Epithelial cell of proximal tubule (primary cell): ENCODE data around the gene ATP5PO. TPM values are rescaled to one million over a fixed set of nuclear protein-coding genes. Genes with fewer than 3 reads are reported as not detected.

Experiments used
- DNase-seq: peaks from one replicate; pipeline ENCODE4 v3.0.0-alpha.2; 2011; ENCODE audit warnings: low read depth
- H3K4me3 ChIP-seq: 2 replicates; pipeline ENCODE4 v1.5.1; 2011; ENCODE audit warnings: low read depth, mild to moderate bottlenecking, low read length
- total RNA-seq: library from RNA; depleted of rRNA; stranded (reverse); fragments of >200 nt; gene quantifications from 2 replicates; pipeline ENCODE4 v1.2.3, GENCODE V29; 2015
- TF ChIP-seq, protein P1 (sequence below): conservative IDR thresholded peaks from 2 replicates; pipeline ENCODE4 v1.5.1; 2012; ENCODE audit warnings: low read depth, mild to moderate bottlenecking, low read length

The ATP5PO gene
- total RNA-seq, 1 donor from 2014 or later, result 313 TPM

DNA sequence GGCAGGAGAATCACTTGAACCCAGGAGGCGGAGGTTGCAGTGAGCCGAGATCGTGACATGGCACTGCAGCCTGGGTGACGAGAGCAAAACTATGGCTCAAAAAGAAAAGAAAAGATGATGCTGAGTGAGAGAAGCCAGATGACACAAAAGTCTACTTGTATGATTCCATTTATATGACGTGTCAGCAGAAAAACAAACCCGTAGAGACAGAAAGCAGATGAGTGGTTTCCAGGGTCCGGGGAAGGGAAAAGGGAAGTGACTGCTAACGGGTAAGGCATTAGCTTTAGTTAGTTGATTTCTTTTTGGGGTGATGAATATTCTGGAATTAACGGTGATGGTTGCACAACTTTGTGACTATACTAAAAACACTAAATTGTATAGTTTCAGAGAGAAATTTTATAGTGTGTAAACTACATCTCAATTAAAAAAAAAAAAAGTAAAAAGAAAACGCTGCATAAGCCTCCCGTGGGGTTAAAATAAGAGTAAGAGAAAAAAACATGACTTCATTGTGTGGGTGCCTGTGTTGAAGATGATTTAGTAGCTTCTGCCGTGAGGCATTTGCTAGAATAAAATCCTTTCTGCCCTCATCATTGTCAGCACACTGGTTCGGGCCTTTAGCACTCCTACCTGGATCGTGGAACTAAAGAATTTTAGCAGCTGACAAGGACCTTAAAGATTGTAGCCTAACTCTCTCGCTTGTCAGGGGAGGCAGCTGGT lies 24.7 kb upstream of the ATP5PO start:
- H3K4me3 ChIP-seq, result no peak overlapping the region
- TF ChIP-seq, protein P1, sequence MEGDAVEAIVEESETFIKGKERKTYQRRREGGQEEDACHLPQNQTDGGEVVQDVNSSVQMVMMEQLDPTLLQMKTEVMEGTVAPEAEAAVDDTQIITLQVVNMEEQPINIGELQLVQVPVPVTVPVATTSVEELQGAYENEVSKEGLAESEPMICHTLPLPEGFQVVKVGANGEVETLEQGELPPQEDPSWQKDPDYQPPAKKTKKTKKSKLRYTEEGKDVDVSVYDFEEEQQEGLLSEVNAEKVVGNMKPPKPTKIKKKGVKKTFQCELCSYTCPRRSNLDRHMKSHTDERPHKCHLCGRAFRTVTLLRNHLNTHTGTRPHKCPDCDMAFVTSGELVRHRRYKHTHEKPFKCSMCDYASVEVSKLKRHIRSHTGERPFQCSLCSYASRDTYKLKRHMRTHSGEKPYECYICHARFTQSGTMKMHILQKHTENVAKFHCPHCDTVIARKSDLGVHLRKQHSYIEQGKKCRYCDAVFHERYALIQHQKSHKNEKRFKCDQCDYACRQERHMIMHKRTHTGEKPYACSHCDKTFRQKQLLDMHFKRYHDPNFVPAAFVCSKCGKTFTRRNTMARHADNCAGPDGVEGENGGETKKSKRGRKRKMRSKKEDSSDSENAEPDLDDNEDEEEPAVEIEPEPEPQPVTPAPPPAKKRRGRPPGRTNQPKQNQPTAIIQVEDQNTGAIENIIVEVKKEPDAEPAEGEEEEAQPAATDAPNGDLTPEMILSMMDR, result no peak
- DNase-seq, result no peak

DNA sequence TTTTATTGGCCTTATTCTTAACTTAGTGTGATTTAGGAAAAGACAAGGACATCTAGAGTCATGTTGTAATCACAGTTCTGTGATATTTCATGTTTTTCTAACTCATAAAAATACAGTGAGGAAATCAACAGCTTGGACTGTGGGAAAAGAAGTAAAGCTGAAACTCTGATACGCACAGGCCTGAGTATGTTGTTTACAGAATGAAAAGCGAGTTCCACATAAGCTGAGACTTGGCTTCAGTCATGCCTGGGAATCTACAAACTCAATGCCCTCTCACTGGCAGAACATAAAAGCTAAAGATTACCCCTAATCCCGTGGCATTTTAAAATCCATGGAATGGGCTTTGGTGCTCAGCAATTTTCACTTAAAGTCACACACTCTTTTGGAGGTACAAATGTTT lies 23.6 kb upstream of the ATP5PO start:
- no peak for DNase-seq
- TF ChIP-seq, protein P1, result no peak

DNA sequence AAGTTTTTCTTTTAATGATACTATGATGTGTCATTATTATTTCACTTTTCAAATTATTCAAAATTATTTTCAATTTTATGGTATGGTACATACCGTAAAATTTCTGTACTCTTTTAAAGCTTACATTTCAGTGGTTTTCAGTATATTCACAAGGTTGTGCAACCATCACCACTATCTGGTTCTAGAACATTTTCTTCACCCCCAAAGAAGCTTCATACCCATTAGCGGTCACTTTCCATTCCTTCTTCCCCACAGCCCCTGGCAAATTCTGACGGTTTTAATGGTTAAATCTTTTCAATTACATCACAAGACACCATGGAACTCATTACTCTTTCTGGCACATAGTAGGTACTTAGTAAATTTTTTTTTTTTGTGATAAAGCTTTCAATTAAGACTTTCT lies 22.8 kb upstream of the ATP5PO start:
- no peak for DNase-seq
- no peak overlapping the region for H3K4me3 ChIP-seq
- TF ChIP-seq, protein P1, result no peak

More for the DNA sequence above, 23.6 kb upstream of the ATP5PO start:
- H3K4me3 ChIP-seq, result no peak overlapping the region

DNA sequence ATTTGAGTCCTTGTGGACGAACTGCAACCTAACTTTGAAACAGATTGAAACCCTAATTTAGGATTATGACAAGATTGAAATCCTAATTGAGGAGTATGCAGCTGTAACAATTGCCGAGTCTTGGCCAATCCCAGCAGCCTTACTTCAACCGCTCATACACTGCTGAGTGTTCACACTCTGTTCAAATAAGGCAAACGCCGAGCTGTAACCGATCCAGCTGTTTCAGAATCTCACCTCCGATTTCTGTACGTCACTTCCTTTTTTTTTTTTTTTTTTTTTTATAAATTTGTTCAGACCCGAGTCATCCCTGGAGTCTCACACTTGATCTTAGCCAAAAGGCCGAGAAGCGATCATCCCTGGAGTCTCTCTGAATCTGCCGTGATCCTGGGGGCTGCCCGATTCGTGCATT lies 22.3 kb upstream of the ATP5PO start:
- DNase-seq, result no peak
- no peak overlapping the region for H3K4me3 ChIP-seq

DNA sequence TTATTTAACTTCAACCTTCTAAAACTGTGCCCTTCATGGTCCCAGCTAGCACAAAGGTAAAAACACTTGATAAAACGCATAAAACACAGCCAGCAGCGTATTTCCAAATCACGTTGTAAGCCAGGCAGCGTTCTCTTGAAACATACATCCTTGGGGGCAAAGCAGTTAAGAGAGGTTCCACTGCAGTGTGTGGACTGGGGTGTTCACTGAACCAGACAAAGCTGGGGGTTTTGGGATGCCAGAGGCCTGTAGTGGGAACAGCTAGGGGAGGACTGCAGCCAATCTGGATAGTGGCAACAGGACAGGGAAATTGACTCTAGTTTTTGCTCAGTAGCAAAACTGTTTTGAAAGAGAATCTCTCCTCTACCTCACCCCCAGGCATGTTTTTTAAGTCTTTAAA lies 21.5 kb upstream of the ATP5PO start:
- H3K4me3 ChIP-seq, result no peak overlapping the region
- TF ChIP-seq, protein P1, result no peak
- no peak for DNase-seq

More for the DNA sequence above, 22.3 kb upstream of the ATP5PO start:
- TF ChIP-seq, protein P1, result no peak

DNA sequence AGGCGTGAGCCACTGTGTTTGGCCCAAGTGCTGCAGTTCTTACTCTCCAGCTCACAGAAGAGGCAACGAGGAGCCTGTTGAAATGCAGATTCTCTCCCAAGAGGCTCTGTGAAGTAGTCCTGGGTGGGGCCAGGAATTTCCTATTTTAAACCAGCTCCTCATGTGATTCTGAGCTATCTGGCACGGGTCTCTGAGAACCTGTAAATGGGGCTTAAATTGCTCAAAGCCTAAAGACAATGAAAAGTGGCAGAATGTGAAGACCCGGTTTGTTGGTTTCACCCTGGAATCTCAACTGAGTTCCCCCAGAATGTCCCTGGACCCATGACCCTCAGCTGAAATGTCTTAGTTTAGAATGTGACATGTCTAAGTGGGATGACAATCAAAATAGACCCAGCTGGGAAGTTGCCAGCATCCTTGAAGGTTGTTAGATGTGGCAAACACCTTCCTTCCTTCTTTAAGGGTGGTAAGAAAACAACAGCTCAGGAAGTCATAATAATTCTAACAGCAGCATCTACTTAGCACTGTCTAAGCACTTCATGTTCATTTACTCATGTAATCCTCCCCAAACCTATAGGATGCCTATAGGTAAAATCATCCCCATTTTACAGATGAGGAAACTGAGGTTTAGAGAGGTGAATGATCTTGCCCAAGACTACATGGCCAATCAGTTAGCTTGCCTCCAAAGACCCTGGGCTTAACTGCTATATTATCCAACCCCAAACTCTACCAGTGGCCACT lies 20.9 kb upstream of the ATP5PO start:
- TF ChIP-seq, protein P1, result no peak
- no peak overlapping the region for H3K4me3 ChIP-seq
- no peak for DNase-seq

DNA sequence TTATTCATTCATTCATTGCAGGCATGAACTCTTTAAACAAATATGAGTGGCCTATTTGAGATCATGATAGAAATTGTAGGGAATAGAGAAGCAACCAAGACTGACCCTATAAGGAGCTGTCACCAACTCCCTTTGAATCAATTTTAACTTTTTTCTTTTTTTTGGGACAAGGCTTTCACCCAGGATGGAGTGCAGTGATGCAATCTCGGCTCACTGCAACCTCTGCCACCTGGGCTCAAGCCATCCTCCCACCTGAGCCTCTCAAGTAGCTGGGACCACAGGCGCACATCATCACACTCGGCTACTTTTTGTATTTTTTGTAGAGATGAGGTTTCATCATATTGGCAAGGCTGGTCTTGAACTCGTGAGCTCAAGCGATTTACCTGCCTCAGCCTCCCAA lies 17.1 kb upstream of the ATP5PO start:
- H3K4me3 ChIP-seq, result no peak overlapping the region
- TF ChIP-seq, protein P1, result no peak
- DNase-seq, result no peak
